Neural progenitor cell (in vitro differentiated cells): ENCODE measurements around the gene PLEKHG5. TPM values are rescaled to one million over a fixed set of nuclear protein-coding genes. Genes with fewer than 3 reads are reported as not detected.

Source experiments
- DNase-seq: peaks from one replicate; pipeline ENCODE4 v3.0.0-alpha.2; 2016; ENCODE audit warnings: low spot score
- H2AFZ ChIP-seq: fragments of 200-600 bp; sonication (generic); replicated peaks from 2 replicates; pipeline ENCODE4 v1.6.1; 2016; ENCODE audit warnings: antibody characterized with exemption
- H3F3A ChIP-seq: fragments of 200-600 bp; sonication (generic); 2 replicates; pipeline ENCODE4 v1.6.1; 2016; ENCODE audit warnings: antibody characterized with exemption, low read depth
- H3K27ac ChIP-seq: fragments of 200-600 bp; sonication (generic); 2 replicates; pipeline ENCODE4 v1.5.1; 2016; ENCODE audit warnings: mild to moderate bottlenecking
- H3K27me3 ChIP-seq: fragments of 200-600 bp; sonication (generic); 2 replicates; pipeline ENCODE4 v1.6.1; 2016; ENCODE audit warnings: mild to moderate bottlenecking, moderate library complexity
- H3K36me3 ChIP-seq: fragments of 200-600 bp; sonication (generic); 2 replicates; pipeline ENCODE4 v1.5.1; 2016
- H3K4me1 ChIP-seq: fragments of 200-600 bp; sonication (generic); 2 replicates; pipeline ENCODE4 v1.6.1; 2016; ENCODE audit warnings: mixed run types
- H3K4me2 ChIP-seq: fragments of 200-600 bp; sonication (generic); 2 replicates; pipeline ENCODE4 v1.6.1; 2016
- H3K4me3 ChIP-seq: fragments of 200-600 bp; sonication (generic); 2 replicates; pipeline ENCODE4 v1.5.1; 2016
- H3K79me2 ChIP-seq: fragments of 200-600 bp; sonication (generic); 2 replicates; pipeline ENCODE4 v1.6.1; 2016; ENCODE audit warnings: low read depth
- H3K9ac ChIP-seq: fragments of 200-600 bp; sonication (generic); 2 replicates; pipeline ENCODE4 v1.6.1; 2016
- H3K9me3 ChIP-seq: fragments of 200-600 bp; sonication (generic); 2 replicates; pipeline ENCODE4 v1.5.1; 2016; ENCODE audit warnings: low read depth
- H4K20me1 ChIP-seq: fragments of 200-600 bp; sonication (generic); 2 replicates; pipeline ENCODE4 v1.6.1; 2016; ENCODE audit warnings: low read depth
- H3K27ac Mint-ChIP-seq: 3 replicates; pipeline ENCODE4 v1.8.0; 2021; ENCODE audit warnings: mixed read lengths
- H3K27me3 Mint-ChIP-seq: 2 replicates; pipeline ENCODE4 v1.8.0; 2022; ENCODE audit warnings: low read depth, mild to moderate bottlenecking, inconsistent platforms, moderate library complexity, mixed read lengths; ENCODE audit not compliant: insufficient read depth
- H3K36me3 Mint-ChIP-seq: 3 replicates; pipeline ENCODE4 v1.8.0; 2021; ENCODE audit warnings: mixed read lengths
- H3K4me1 Mint-ChIP-seq: 3 replicates; pipeline ENCODE4 v1.8.0; 2021; ENCODE audit warnings: mixed read lengths
- H3K4me3 Mint-ChIP-seq: 3 replicates; pipeline ENCODE4 v1.8.0; 2021; ENCODE audit warnings: mild to moderate bottlenecking, moderate library complexity, mixed read lengths
- H3K9me3 Mint-ChIP-seq: 3 replicates; pipeline ENCODE4 v1.8.0; 2020; ENCODE audit warnings: mixed read lengths
- CTCF ChIP-seq: fragments of 200-600 bp; sonication (generic); IDR thresholded peaks from 2 replicates; pipeline ENCODE4 v1.5.1; 2017; ENCODE audit warnings: antibody characterized with exemption, mild to moderate bottlenecking
- EZH2 ChIP-seq: fragments of 200-600 bp; sonication (generic); IDR thresholded peaks from 2 replicates; pipeline ENCODE4 v1.6.1; 2017; ENCODE audit warnings: antibody characterized with exemption, mild to moderate bottlenecking, moderate library complexity
- EZH2phosphoT487 ChIP-seq: fragments of 200-600 bp; sonication (generic); IDR thresholded peaks from 2 replicates; pipeline ENCODE4 v1.6.1; 2017; ENCODE audit warnings: antibody characterized with exemption
- total RNA-seq: library from RNA; depleted of rRNA; stranded (reverse); fragments of >200 nt; gene quantifications from 2 replicates; pipeline ENCODE4 v1.2.3, GENCODE V29; 2015; ENCODE audit warnings: low replicate concordance

PLEKHG5 gene
- total RNA-seq, 1 donor from 2014 or later: 7.4 TPM

DNA sequence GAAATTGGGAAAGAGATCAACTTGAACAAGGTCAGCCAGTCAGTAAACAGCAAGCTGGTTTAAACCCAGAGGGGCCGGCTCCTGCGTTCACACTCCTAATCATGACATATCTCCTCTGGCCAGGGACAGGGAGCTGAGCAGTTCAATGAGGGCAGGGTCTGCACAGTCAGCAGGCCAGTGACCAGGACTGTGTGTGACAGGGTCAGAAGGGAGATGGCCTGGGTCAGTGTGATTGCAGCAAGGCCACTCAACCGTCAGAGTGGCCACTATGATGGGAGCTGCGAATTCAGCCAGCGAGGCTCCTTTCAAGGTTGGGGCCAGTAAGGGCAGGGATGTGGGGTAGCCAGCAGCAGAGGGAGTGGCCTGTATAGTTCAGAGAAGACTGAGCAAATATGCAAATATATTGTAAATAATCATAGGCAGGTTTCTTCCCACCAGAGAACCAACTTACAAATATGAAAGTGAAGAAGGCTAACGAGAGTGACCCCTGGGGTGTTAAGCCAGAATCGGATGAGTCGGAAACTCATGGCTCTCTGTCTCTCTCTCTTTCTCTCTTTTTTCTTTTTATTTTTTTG, 42.9 kb upstream of the PLEKHG5 start:
- Mint-ChIP-seq H3K27ac (no peak overlapping the region), H3K36me3 (peaks cover 17% of the 10 kb centered on the region), H3K4me3 (no peak overlapping the region), H3K4me1 (no peaks in the 10 kb centered on the region), H3K27me3 (no peaks in the 10 kb centered on the region), H3K9me3 (no peaks in the 10 kb centered on the region)
- Histone ChIP-seq H3K27me3 (no peaks in the 10 kb centered on the region), H4K20me1 (peaks cover 4% of the 10 kb centered on the region), H3K4me2 (no peak overlapping the region), H3K9me3 (no peaks in the 10 kb centered on the region), H3K36me3 (peaks cover 11% of the 10 kb centered on the region), H3K9ac (no peak overlapping the region), H2AFZ (no peak overlapping the region), H3F3A (no peaks in the 10 kb centered on the region), H3K4me3 (no peak overlapping the region), H3K27ac (no peak overlapping the region), H3K79me2 (peaks cover 4% of the 10 kb centered on the region), H3K4me1 (no peaks in the 10 kb centered on the region)
- DNase-seq: no peak
- TF ChIP-seq EZH2 (no peak), EZH2phosphoT487 (no peak), CTCF (no peak)

- Histone ChIP-seq H3K4me1 (no peaks in the 10 kb centered on the region), H3K9me3 (no peaks in the 10 kb centered on the region), H3K27ac (no peak overlapping the region), H4K20me1 (peaks cover 4% of the 10 kb centered on the region), H3K9ac (no peak overlapping the region), H3K36me3 (no peaks in the 10 kb centered on the region), H2AFZ (no peak overlapping the region), H3K27me3 (no peaks in the 10 kb centered on the region), H3K4me3 (no peak overlapping the region), H3K79me2 (peaks cover 4% of the 10 kb centered on the region), H3F3A (no peaks in the 10 kb centered on the region), H3K4me2 (no peak overlapping the region)
- Mint-ChIP-seq H3K4me3 (no peak overlapping the region), H3K27me3 (no peaks in the 10 kb centered on the region), H3K27ac (no peak overlapping the region), H3K36me3 (peaks cover 23% of the 10 kb centered on the region), H3K9me3 (no peaks in the 10 kb centered on the region), H3K4me1 (no peaks in the 10 kb centered on the region)
- no peak for DNase-seq
- TF ChIP-seq EZH2phosphoT487: no peak
- no peak for TF ChIP-seq EZH2
- no peak for TF ChIP-seq CTCF
Observed at GRCh38 chr1:6531996-6532395, 40.5 kb upstream of the PLEKHG5 start.

GRCh38 chr1:6530504-6531160, 39.2 kb upstream of the PLEKHG5 start:
- DNase-seq: no peak
- Histone ChIP-seq H3K27ac (no peak overlapping the region), H3K9me3 (no peaks in the 10 kb centered on the region), H3K79me2 (peaks cover 4% of the 10 kb centered on the region), H3K4me2 (no peak overlapping the region), H4K20me1 (peaks cover 4% of the 10 kb centered on the region), H3K9ac (no peak overlapping the region), H3K36me3 (no peaks in the 10 kb centered on the region), H3F3A (no peaks in the 10 kb centered on the region), H3K4me1 (no peaks in the 10 kb centered on the region), H3K4me3 (no peak overlapping the region), H2AFZ (no peak overlapping the region), H3K27me3 (no peaks in the 10 kb centered on the region)
- no peaks in the 10 kb centered on the region for H3K9me3 Mint-ChIP-seq
- H3K36me3 Mint-ChIP-seq: peaks cover 28% of the 10 kb centered on the region
- peaks cover 3% of the 10 kb centered on the region for H3K27me3 Mint-ChIP-seq
- no peak overlapping the region for H3K27ac Mint-ChIP-seq
- TF ChIP-seq EZH2phosphoT487: no peak
- no peak for TF ChIP-seq CTCF
- TF ChIP-seq EZH2: no peak
- no peaks in the 10 kb centered on the region for H3K4me1 Mint-ChIP-seq
- H3K4me3 Mint-ChIP-seq: no peak overlapping the region
